Kidney (tissue), 14 donors: ENCODE measurements around the gene SULT1A3. TPM values are rescaled to one million over a fixed set of nuclear protein-coding genes. Genes with fewer than 3 reads are reported as not detected.

Experiments
- DNase-seq, 5 donors: peaks; one replicate each; pipeline ENCODE4 v3.0.0-alpha.2; 2013 to 2020
- FAIRE-seq: peaks from 2 replicates; lab custom pipeline; 2012; peaks lifted over from hg19 to GRCh38; lab: Jason Lieb, UNC
- H3K27ac ChIP-seq, 2 donors: one replicate each; pipeline ENCODE4 v1.7.0; 2013; ENCODE audit warnings: low read depth in 2 of 2, low read length in 2 of 2, inconsistent platforms in 1 of 2
- H3K27me3 ChIP-seq: one replicate; pipeline ENCODE4 v1.7.1; 2013; ENCODE audit warnings: low read length, inconsistent platforms; ENCODE audit not compliant: control insufficient read depth, insufficient read depth
- H3K36me3 ChIP-seq, 3 donors: one replicate each; pipeline versions ENCODE4 v1.7.0 to v1.7.1; 2013; ENCODE audit warnings: low read length in 3 of 3, control low read depth in 1 of 3, inconsistent platforms in 1 of 3; ENCODE audit not compliant: insufficient read depth in 3 of 3, control insufficient read depth in 2 of 3
- H3K4me1 ChIP-seq, 3 donors: one replicate each; pipeline versions ENCODE4 v1.7.0 to v1.7.1; 2013; ENCODE audit warnings: low read length in 3 of 3, inconsistent platforms in 1 of 3, low read depth in 1 of 3; ENCODE audit not compliant: control insufficient read depth in 2 of 3, insufficient read depth in 2 of 3
- H3K4me3 ChIP-seq, 3 donors: one replicate each; pipeline versions ENCODE4 v1.7.0 to v1.8.1; 2013; ENCODE audit warnings: low read length in 3 of 3, control low read depth in 1 of 3, inconsistent platforms in 1 of 3
- H3K9ac ChIP-seq, 3 donors: one replicate each; pipeline versions ENCODE4 v1.7.0 to v1.7.1; 2013; ENCODE audit warnings: low read length in 3 of 3, control low read depth in 1 of 3, inconsistent platforms in 1 of 3
- H3K9me3 ChIP-seq, 3 donors: one replicate each; pipeline versions ENCODE4 v1.7.0 to v1.7.1; 2013; ENCODE audit warnings: low read length in 3 of 3, control low read depth in 1 of 3, inconsistent platforms in 1 of 3; ENCODE audit not compliant: control insufficient read depth in 2 of 3, insufficient read depth in 1 of 3
- CTCF ChIP-seq: IDR thresholded peaks from 3 replicates; pipeline ENCODE4 v1.5.1; 2012; ENCODE audit warnings: mild to moderate bottlenecking, moderate library complexity, borderline replicate concordance; ENCODE audit not compliant: insufficient read depth; ENCODE audit errors: extremely low read depth
- intact Hi-C: fragments of 100-400 bp; cut with DNase I; formaldehyde crosslinking; loops from one replicate; pipeline ENCODE4 v1.11.1; 2022
- polyA plus RNA-seq: library from polyadenylated mRNA; stranded (reverse); fragments of 350-450 nt; fragmentation: Illumina TruSeq; extraction: RNeasy Lipid Tissue Mini Kit (QIAGEN cat#74804); gene quantifications from one replicate; pipeline ENCODE4 v1.2.3, GENCODE V29; 2014; ENCODE audit warnings: low read depth, low replicate concordance; ENCODE audit not compliant: insufficient read depth
- total RNA-seq: library from RNA; stranded (reverse); fragmentation: NEBNext Ultra II Directional; extraction: Animal tissue kit (Norgen Biotek cat#: 25700); gene quantifications from one replicate; pipeline ENCODE4 v1.2.1, GENCODE V29; 2021
- donor health status: control.
- donor health status: control.
- donor health status: control.
- donor health status: control.
- donor health status: control.
- donor health status: DM: yes; HTN: yes; CAD: no.
- donor health status: Normal renal cell carcinoma (clear cell type).

The SULT1A3 gene
- total and polyA plus RNA-seq, 2 donors from 2014 or later = 19.8 to 31.3 TPM

GRCh38 chr16:30180741-30181140 lies 18.3 kb upstream of the SULT1A3 start:
- no peak for DNase-seq
- no peaks in the 10 kb centered on the region for H3K27me3 ChIP-seq
- no peak overlapping the region for H3K27ac ChIP-seq
- H3K4me1 ChIP-seq = no peaks in the 10 kb centered on the region
- no peak for FAIRE-seq
- H3K36me3 ChIP-seq = no peaks in the 10 kb centered on the region
- H3K9ac ChIP-seq = no peak overlapping the region
- H3K4me3 ChIP-seq = no peak overlapping the region
- intact Hi-C loops = no loop called here
- no peak for TF ChIP-seq CTCF
- no peaks in the 10 kb centered on the region for H3K9me3 ChIP-seq

GRCh38 chr16:30183233-30184095 lies 15.6 kb upstream of the SULT1A3 start, which contains the start of gene CORO1A:
Gene CORO1A, plus strand, starts transcription at chr16:30183602. Its CDS starts 1,608 bp downstream, at chr16:30185210.
- H3K4me3 ChIP-seq = peak within 1 kb of the TSS; percentile 49 to 58 (median 51)
- H3K9ac ChIP-seq = peak within 1 kb of the TSS in 2 of 3 donors; percentile 48 to 59
- H3K36me3 ChIP-seq = no peaks in the 10 kb centered on the region
- peak within 1 kb of the TSS in 1 of 2 donors; percentile 53 for H3K27ac ChIP-seq
- TF ChIP-seq CTCF = no peak
- FAIRE-seq (no peak), DNase-seq (peak; percentile 85 to 95 (median 91))
- no peaks in the 10 kb centered on the region for H3K27me3 ChIP-seq
- H3K4me1 ChIP-seq = peaks cover 0 to 2% (median 0%) of the 10 kb centered on the region in 3 donors
- H3K9me3 ChIP-seq = no peaks in the 10 kb centered on the region
- intact Hi-C loops = no loop called here

GRCh38 chr16:30184096-30184890 lies 14.8 kb upstream of the SULT1A3 start:
- Histone ChIP-seq H3K9ac (no peak overlapping the region), H3K27ac (no peak overlapping the region), H3K4me3 (peak overlapping the region in 1 of 3 donors; percentile 9), H3K9me3 (no peaks in the 10 kb centered on the region), H3K27me3 (no peaks in the 10 kb centered on the region), H3K36me3 (no peaks in the 10 kb centered on the region), H3K4me1 (peaks cover 0 to 2% (median 0%) of the 10 kb centered on the region in 3 donors)
- intact Hi-C loops = no loop called here
- FAIRE-seq = no peak
- peak in 3 of 5 donors; percentile 29 to 83 (median 68) for DNase-seq
- no peak for TF ChIP-seq CTCF
